Stomach (tissue), 4 donors: ENCODE measurements around the gene SLIT1.

Experiments used
- CTCF ChIP-seq, 7 experiments: fragments of 450-650 bp in 4 of 7; fragments of 200-600 bp in 3 of 7; sonication (generic) in 3 of 7; IDR thresholded peaks; one replicate each; pipeline ENCODE4 v1.5.1; 2016 to 2019; ENCODE audit warnings: antibody characterized with exemption in 7 of 7, control low read depth in 2 of 7, mild to moderate bottlenecking in 1 of 7
- POLR2AphosphoS5 ChIP-seq, 3 donors: sonication (generic); formaldehyde crosslinking; IDR thresholded peaks; one replicate each; pipeline ENCODE4 v1.6.1; 2016; ENCODE audit warnings: antibody characterized with exemption in 3 of 3

DNA sequence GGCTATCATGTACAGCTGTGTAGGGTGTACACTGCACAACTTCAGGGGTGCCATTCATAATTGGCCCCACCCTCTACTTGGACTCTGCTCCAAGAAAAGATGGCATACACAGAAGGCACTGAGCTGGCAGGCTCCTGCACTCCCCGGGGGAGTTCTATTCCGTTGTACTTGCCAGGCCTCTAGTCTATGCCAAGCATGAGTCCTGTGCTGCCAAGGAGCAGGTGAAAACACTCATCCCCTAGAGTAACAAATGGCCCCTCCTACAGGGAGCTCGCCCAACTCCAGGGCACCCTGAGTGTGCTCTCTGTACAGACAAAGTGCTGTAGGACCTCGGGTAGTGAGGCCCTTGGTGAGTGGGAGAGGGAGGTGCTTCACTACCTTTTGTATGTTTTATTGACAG is 127.2 kb downstream of the SLIT1 start:
- TF ChIP-seq CTCF (IDR thresholded peaks at IDR 0.05): no peak
- TF ChIP-seq POLR2AphosphoS5 (IDR thresholded peaks at IDR 0.05): no peak
